ENCODE data around the gene LILRB2.
"Not testable (repeated sequence)": the region's sequence is repeated elsewhere in the genome, so short reads cannot be mapped to it uniquely, and the experiment has no call there.

LILRB2 gene

DNA sequence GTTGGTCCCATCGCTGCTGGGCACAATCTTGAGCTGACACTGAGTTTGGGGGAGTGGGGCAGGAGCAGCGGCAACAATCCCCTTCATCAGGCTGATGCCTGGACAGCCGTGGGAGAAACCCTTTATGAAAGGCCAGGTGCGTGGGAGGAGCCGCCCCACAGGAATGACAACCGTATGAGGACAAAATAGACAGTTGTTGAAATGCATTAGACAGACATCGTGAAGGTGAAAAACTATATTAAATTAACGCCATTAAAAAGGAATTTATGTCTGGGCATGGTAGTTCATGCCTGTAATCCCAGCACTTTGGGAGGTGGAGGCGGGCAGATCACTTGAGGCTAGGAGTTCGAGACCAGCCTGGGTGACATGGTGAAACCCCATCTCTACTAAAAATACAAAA lies 56.3 kb downstream of the LILRB2 start:
- H3K9me3 ChIP-seq (ENCODE audit: control extremely low read depth in 1 of 5, control insufficient read depth in 4 of 5, insufficient read depth in 2 of 5, low read depth in 1 of 5, low read length in 4 of 5); H3K27me3 ChIP-seq (replicated peaks in 2 of 5; ENCODE audit: control insufficient read depth in 4 of 5, insufficient read depth in 5 of 5, low read length in 4 of 5); H3K4me3 ChIP-seq (ENCODE audit: control insufficient read depth in 1 of 7, extremely low read depth in 1 of 7, insufficient read depth in 4 of 7, low read depth in 2 of 7, low read length in 6 of 7); H3K4me1 ChIP-seq (ENCODE audit: control extremely low read depth in 1 of 4, control insufficient read depth in 4 of 4, insufficient read depth in 4 of 4, low read length in 3 of 4); H3K27ac ChIP-seq (ENCODE audit: insufficient read depth in 1 of 2, low read depth in 1 of 2, low read length in 2 of 2, poor library complexity in 1 of 2, severe bottlenecking in 2 of 2); POLR2A ChIA-PET; H3K36me3 ChIP-seq (ENCODE audit: control insufficient read depth in 4 of 4, insufficient read depth in 4 of 4, low read length in 3 of 4); DNase-seq: not testable (repeated sequence)
- CTCF ChIA-PET: interaction anchor here (0.7 kb wide), 1 partner anchor 20 kb away, joined by 3 read pairs; no protein-coding TSS in a partner anchor
- 100% methylated on average over 4 of the region's 10 CpGs for WGBS (ENCODE audit: insufficient coverage)

- H3K36me3 ChIP-seq (ENCODE audit: control insufficient read depth in 4 of 4, insufficient read depth in 4 of 4, low read length in 3 of 4); H3K4me1 ChIP-seq (ENCODE audit: control extremely low read depth in 1 of 4, control insufficient read depth in 4 of 4, insufficient read depth in 4 of 4, low read length in 3 of 4); POLR2A ChIA-PET; H3K9me3 ChIP-seq (ENCODE audit: control extremely low read depth in 1 of 5, control insufficient read depth in 4 of 5, insufficient read depth in 2 of 5, low read depth in 1 of 5, low read length in 4 of 5); H3K27me3 ChIP-seq (replicated peaks in 2 of 5; ENCODE audit: control insufficient read depth in 4 of 5, insufficient read depth in 5 of 5, low read length in 4 of 5); H3K27ac ChIP-seq (ENCODE audit: insufficient read depth in 1 of 2, low read depth in 1 of 2, low read length in 2 of 2, poor library complexity in 1 of 2, severe bottlenecking in 2 of 2); H3K4me3 ChIP-seq (ENCODE audit: control insufficient read depth in 1 of 7, extremely low read depth in 1 of 7, insufficient read depth in 4 of 7, low read depth in 2 of 7, low read length in 6 of 7); DNase-seq: not testable (repeated sequence)
- WGBS (ENCODE audit: insufficient coverage): 89% methylated on average over 5 of the region's 5 CpGs
- CTCF ChIA-PET: interaction anchor here (0.9 to 1.4 kb wide), 2 partner anchors 9 to 14 kb away, joined by 3 to 5 read pairs; no protein-coding TSS in a partner anchor
These were observed 57.0 kb downstream of the LILRB2 start for GRCh38 chr19:54223937-54224281.

Data from common myeloid progenitor, CD34-positive (primary cell).